H1 (cell line): ENCODE data around the gene ELP4.

Source experiments
- ASH2L ChIP-seq: fragments of 200-600, 300-600 bp; sonication (generic); IDR thresholded peaks from one replicate; pipeline ENCODE4 v1.7.1; 2017; ENCODE audit warnings: low read length
- EGR1 ChIP-seq: IDR thresholded peaks from 2 replicates; pipeline ENCODE4 v1.6.1; 2011; ENCODE audit warnings: low read depth, low read length, borderline replicate concordance
- HDAC2 ChIP-seq, 2 experiments: fragments of 300-600 bp in 1 of 2; sonication (generic) in 1 of 2; IDR thresholded peaks; 2 replicates each; pipeline ENCODE4 v1.6.1; 2011 to 2012; ENCODE audit warnings: low read depth in 2 of 2, low read length in 2 of 2, mild to moderate bottlenecking in 2 of 2, moderate library complexity in 2 of 2, borderline replicate concordance in 1 of 2, inconsistent platforms in 1 of 2
- JUND ChIP-seq: IDR thresholded peaks from 2 replicates; pipeline ENCODE4 v1.6.1; 2011; ENCODE audit warnings: mild to moderate bottlenecking, improper control_type of control experiment, low read length
- RFX5 ChIP-seq: IDR thresholded peaks from 2 replicates; pipeline ENCODE4 v1.6.1; 2011; ENCODE audit warnings: low read depth, low read length, improper control_type of control experiment, borderline replicate concordance
- SIX5 ChIP-seq: IDR thresholded peaks from 2 replicates; pipeline ENCODE4 v1.6.1; 2011; ENCODE audit warnings: mild to moderate bottlenecking, low read depth, low read length
- TF ChIP-seq, protein P1 (sequence below), 3 experiments: IDR thresholded peaks; 1 replicate in 2 of 3; 2 replicates in 1 of 3; pipeline versions ENCODE4 v1.5.1 to v1.6.1; 2011; ENCODE audit warnings: low read length in 3 of 3, mild to moderate bottlenecking in 3 of 3, inconsistent platforms in 2 of 3, low read depth in 1 of 3, moderate library complexity in 1 of 3; ENCODE audit not compliant: insufficient read depth in 1 of 3; ENCODE audit errors: control extremely low read depth in 1 of 3

GRCh38 chr11:31807799-31808667 is 298.5 kb downstream of the ELP4 start:
- TF ChIP-seq JUND, result no peak
- no peak for TF ChIP-seq HDAC2 (IDR thresholded peaks at IDR 0.05; ENCODE audit: borderline replicate concordance in 1 of 2, low read depth in 2 of 2, low read length in 2 of 2)
- TF ChIP-seq ASH2L, result no peak
- TF ChIP-seq, protein P1, sequence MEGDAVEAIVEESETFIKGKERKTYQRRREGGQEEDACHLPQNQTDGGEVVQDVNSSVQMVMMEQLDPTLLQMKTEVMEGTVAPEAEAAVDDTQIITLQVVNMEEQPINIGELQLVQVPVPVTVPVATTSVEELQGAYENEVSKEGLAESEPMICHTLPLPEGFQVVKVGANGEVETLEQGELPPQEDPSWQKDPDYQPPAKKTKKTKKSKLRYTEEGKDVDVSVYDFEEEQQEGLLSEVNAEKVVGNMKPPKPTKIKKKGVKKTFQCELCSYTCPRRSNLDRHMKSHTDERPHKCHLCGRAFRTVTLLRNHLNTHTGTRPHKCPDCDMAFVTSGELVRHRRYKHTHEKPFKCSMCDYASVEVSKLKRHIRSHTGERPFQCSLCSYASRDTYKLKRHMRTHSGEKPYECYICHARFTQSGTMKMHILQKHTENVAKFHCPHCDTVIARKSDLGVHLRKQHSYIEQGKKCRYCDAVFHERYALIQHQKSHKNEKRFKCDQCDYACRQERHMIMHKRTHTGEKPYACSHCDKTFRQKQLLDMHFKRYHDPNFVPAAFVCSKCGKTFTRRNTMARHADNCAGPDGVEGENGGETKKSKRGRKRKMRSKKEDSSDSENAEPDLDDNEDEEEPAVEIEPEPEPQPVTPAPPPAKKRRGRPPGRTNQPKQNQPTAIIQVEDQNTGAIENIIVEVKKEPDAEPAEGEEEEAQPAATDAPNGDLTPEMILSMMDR (IDR thresholded peaks at IDR 0.05; ENCODE audit: control extremely low read depth in 1 of 3, insufficient read depth in 1 of 3, low read depth in 1 of 3, low read length in 3 of 3), result no peak
- no peak for TF ChIP-seq EGR1
- no peak for TF ChIP-seq RFX5
- TF ChIP-seq SIX5, result no peak
